ENCODE data around the gene PCYT2. TPM values are rescaled to one million over a fixed set of nuclear protein-coding genes. Genes with fewer than 3 reads are reported as not detected.
A peak's percentile ranks its signal among the peaks of the same experiment; 100 is the strongest.

Gene PCYT2
- total RNA-seq, 1 donor from 2014 or later, result 41.0 TPM

DNA sequence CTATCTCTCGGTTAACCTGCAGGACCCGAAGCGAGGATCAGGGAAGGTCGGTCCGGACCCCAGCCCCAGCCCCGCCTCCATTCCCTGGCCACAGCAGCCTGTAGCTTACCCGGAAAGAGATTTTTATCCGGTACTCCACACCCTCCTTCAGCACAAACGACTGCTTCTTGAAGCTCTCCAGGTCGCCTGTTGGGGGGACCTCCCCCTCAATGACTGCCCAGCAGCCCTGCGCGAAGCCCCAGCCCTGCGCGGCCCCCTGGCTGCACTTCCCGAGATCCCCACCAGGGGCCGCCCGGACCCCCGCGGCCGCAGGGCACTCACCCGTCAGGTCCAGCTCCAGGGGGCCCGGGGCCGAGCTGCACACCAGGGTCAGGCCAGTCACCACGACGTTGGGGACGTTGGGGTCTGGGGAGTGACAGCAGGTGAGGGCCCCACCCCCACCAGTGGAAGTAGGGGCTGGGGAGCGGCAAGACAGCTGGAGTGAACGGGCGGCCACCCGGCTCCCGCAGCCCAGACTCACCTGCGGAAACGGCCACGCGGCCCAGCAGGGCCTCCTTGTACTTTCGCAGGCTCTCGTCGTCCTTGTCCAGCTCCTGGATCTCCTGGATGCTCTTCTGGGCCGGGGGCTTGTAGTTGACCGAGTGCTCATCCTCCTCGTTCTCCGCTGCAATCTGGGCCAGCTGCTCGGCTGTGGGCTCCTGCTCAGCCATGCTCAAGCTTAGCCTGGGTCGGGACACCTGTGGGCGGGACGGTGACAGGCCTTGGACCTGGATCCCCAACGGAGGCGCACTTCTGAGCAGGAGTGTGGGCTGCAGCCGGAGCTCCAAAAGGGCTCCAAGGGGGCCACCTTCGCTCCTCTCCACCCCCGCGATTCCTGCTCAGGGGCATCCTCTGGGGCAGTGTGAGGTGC, 41.7 kb downstream of the PCYT2 start:
- DNase-seq, result peak; percentile 61

DNA sequence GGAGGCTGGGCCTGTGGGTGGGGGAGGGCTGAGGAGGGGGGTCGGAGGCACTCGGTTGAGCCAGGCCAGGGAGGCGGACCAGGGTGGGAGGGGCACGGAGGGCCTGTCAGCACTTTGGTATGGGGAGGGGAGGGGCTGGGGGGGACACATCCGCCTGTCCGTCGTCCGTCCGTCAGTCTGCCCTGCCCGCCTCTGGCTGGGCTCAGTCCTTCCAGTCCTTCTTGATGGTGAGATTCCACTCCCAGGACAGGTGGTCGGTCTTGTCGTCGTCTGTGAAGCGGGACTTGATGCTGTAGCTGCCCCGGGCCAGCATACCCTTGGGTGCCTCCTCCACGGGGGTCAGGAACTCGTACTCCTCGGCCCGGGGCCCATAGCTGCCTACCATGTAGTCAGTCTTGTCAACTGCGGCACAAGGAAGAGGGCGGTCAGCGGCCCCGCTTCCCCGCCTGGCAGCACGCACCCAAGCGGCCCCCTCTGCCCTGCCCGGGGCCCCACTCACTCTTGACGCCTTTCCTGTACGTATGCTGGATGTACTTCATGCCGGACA, 42.5 kb downstream of the PCYT2 start:
- DNase-seq, result no peak

DNA sequence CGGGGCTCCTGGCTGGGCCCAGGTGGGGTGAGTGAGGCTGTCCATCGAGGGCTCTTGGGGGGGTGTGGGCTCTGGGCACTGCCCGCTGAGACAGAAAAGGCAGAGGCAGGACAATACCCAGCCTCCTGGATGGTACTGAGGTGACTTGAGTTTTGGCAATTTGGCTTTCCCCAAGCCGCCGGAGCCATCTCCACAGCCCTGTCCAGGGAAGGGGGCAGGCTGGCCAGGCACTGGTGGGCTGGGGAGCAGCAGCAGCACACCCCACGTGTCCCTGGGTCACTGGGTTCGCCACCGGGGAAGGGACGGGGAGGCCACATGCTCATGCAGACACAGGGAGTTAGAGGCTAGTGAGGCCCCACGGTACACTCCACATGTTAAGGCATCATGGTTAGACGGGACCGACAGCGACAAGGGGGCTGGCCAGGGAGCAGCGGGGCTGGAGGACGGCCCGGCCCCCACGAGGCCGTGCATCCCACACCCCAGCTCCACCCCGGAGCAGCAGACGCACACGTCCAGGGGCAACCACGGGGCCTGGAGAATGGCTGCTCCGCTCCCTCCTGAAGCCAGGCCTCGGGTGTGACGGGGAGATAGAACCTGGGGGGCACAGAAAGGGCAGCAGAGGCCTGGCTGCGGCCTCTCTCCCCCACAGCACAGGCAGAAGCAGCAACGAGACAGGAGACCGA, 43.1 kb downstream of the PCYT2 start:
- DNase-seq, result no peak

DNA sequence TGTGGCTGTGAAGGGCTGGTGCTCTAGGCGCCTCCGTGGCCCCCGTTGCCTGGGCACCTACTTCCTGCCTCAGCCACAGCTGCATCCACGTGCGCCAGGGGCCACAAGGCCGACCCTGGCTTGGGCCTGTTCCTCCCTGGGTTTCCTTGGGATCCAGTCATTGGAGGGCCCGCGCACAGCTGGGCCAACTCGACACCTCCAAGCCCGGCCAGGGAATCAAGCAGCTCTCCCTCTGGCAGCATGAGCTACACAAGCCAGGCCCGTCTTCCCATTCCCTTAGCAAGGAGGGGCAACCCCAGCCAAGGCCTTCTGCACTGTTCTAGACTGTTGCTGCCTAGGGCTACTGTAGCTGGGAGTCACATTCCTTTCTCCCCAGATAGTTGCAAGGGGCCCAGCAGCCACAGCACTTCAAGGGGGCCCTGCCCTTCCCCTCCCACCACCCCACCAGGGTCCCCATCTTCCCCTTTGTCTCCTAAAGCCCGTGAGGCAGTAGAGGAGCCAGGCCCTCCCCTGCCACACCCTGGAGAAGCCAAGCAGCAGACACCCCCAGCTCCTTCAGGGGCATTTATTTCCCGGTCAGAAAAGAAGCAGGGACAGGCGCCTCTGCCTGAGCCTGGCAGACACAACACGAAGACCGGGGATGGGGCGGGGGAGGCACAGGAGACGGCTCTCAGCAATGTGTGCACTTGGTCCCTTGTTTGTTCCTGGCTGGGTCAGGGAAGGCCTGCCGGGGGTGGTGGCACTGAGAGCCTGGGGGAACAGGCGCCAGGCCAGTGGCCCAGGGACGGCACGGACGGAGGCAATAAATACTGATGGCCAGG, 43.8 kb downstream of the PCYT2 start:
- peak; percentile 32 for DNase-seq

DNA sequence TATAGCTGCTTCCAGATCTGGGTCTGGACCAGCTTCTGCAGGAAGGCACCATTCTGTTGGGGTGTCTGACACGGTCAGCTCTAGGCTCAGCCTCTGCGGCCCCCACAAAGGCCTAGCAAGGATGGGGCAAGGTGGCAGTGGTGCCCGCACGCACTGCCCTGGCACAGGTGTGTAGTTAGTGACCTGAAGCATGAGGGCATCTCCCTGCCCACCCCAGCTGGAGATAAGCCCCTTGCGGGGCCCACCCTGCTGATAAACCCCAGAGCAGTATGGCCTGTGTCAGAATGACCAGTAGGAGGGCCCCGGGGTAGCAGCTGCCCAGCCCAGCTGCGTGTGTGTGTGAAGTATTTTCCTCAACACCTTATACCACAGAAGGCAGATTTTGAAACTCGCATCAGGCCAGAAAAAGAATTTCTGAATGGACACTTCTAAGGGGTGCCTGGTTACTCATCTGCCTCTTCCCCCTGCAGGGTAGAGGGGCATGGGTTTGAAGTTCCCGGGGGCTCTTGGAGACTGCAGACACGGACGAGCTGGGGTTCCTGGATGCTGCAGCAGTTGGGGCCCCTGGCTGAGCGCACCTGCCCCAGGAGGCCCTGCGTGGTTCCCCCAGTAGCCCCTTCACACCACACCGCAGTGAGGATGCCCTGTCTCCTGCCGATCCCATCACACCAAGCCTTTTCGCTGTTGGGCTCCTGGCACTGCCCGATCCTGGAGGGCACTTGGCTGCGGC, 44.6 kb downstream of the PCYT2 start:
- no peak for DNase-seq

DNA sequence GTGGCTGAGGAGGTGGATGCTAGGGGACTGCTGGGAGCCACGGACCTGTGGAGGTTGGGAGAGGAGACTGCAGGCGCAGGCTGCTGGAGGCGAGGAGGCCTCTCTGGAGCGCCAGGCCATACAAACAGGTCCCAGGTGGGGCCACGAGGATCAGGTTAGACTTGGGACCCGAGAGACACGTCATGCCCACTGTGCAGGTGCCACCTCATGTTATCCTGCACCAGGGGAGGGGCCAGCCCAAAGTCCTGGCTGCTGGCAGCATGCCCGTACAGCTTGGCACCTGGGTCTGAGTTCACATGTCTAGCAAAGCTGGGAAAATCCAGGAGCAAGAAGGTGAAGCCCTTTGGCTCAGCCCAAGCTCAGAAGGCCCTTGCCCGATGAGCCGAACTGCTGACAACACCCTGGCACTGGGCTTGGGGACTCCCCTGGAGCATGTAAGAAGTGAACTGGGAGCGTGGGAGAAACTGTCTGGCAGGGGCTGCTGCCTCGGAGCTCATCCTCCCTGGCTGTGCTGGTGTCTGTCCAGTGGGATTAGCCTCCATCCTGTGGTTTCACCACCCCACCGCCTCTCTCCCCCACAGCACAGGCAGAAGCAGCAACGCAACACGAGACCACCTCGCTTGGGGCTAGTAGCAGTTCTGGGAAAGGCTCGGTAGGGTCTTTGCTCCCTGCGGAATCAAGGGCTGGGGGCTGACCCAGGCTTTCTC, 45.3 kb downstream of the PCYT2 start:
- no peak for DNase-seq

DNA sequence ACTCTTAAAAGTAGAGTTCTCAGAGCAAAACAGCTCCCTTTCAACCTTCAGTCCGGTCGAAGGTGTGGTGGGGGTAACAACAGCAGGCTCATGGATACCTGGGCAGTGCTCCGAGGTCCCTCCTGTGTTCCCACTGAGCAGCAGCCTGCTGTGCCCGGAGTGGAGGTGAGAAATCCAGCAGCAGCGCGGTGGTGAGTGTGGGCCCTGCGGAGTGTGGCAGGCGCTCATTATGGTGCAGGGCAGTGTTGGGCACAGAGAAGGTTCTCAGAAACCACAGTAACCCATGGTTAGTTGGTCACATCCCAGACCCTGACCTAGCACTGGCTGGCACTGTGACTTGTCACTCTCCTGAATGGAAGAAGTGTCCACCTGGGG, 45.9 kb downstream of the PCYT2 start:
- no peak for DNase-seq

DNA sequence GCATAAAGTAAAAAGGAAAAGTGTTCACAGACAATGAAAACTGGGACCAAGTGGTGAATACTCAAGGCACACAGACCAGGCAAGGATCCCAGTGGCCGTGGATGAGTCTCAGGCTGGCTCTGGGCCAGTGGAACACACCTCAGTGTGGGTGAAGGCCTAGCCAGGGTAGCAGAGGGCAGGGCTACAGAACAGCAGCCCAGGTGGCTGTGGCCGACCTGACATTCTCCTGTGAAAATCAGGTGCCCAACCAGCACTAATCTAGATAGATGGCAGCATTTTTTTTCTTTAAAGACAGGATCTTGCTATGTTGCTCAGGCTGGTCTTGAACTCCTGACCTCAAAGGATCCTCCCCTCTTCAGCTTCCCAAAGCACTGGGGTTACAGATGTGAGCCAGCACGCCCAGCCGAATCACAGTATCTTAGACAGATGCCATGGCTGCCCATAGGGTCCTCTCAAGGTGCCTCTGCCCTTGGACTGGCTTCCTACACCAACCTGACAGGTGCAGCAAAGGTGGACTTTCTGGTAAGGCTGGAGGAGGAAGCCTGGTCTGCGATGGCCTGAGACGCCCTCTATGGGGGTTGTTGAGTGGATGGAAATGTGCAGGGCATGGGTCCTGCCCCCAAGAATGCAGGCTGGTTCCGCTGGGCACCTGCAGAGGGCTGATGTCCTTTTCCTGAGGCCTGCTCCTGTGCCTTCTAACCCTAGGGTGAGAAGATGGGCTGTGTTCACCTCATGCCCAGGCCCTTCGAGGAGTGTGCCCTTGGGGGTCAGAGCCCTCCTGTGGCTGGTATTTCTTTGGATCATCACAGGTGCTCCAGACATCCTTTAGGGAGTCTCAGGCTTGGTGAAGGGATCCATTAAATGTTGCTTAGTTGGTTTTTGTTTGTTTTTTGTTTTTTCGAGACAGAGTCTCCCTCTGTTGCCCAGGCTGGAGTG, 47.1 kb downstream of the PCYT2 start:
- DNase-seq, result no peak

DNA sequence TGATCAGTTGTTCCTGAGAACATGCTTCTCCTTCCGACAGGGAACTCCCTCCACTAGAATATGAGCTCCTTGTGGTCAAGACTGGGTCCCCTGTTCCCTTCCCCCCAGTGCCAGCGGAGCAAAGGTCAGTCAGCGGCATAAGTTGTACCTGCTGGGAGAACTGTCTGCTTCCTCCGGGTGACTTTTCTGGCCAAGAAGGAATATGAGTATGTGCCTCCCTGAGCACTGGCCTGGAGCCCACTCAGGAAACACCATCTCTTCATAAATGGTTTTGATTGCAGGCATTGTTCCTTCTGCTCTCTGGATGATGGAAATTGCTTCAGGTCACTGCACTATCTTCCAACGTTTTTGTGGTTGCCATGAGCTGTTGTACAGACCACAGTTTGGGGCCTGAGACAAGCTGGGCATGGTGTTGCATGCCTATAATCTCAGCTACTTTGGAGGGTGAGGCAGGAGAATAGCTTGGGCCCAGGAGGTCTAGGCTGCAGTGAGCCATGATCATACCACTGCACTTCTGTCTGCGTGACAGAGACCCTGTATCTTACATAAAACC, 48.0 kb downstream of the PCYT2 start:
- DNase-seq, result peak; percentile 63

DNA sequence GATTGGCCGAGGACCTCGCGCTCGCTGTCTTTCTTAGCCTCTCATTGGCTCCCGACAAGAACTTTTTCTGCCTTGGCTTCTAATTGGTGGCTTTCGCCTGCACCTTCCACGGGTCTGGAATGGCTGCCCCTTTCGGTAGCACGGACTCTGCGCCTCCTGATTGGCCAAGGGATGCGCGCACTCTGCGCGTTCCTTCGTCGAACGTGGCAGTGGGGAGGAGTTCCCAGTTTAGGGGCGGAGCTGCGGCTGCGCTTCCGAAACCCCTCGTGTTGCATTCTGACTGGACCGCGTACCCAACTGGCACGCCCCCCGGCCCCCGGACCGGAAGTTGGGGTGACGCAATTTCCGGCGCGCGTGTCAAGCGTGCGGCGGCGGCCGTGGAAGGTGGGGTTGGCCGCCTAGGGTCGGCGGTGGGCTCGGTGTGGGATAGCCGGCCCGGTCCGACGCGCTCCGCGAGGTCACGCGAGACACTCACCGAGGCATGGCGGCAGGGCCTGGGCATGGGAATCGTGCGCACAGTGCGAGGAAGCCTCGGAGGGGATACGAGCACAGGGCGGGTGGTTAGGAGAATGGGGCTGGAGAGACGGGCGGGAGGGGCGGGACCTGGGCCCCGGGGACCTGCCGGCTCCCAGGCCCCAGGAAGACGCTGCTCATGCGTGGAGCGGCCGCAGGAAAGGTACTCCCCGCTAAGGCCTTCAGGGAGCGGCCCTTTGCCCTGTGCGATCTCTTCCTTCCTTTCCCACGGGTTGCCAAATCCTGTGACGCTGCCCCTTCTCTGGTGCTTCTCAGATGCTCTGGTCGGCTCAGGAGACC, 50.2 kb downstream of the PCYT2 start:
- DNase-seq, result peak; percentile 100

DNA sequence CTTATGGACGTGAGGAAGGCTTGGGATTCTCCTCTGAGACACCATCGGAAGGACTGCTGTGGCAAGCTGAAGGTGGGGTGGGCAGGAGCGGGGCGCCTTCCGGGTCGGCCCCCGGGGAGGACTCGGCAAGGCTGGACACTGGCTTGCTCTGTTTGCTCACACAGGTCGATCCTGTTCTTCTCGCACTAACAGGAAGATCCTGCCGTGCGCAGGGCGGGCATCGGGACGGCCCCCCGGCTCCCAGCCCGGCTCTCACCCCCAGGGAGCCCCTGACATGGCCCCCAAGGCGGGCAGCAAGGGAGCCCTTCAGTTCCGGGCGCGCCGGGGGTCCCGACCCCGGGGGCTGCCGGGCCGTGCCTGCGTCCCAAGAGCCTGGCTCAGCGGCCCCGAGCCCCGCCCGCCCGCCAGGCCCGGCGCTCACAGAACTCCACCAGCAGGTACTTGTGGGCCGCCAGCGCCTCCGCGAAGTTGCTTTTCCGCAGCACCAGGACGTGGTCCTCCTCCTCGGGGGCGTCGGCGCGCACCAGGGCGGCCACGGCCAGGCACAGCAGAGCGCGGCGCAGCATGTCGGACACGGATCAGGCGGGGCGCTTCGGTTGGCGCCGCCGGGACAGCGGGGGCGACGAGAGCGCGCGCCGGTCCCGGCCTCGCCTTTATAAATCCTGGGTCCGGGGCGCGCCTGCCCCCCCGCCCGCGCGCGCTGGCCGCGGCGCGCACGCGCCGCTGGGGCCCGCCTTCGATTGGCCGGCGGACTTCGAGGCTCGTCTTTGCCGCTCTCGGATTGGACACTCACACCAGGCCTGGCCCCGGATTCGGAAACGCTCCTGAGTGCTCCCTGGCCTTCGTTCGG, 51.1 kb downstream of the PCYT2 start, which contains the start of gene P4HB:
Gene P4HB, minus strand, starts transcription at position 630 of the 850 bp plus-strand sequence. Its CDS starts 64 bp downstream, at position 566.
- DNase-seq, result no peak

DNA sequence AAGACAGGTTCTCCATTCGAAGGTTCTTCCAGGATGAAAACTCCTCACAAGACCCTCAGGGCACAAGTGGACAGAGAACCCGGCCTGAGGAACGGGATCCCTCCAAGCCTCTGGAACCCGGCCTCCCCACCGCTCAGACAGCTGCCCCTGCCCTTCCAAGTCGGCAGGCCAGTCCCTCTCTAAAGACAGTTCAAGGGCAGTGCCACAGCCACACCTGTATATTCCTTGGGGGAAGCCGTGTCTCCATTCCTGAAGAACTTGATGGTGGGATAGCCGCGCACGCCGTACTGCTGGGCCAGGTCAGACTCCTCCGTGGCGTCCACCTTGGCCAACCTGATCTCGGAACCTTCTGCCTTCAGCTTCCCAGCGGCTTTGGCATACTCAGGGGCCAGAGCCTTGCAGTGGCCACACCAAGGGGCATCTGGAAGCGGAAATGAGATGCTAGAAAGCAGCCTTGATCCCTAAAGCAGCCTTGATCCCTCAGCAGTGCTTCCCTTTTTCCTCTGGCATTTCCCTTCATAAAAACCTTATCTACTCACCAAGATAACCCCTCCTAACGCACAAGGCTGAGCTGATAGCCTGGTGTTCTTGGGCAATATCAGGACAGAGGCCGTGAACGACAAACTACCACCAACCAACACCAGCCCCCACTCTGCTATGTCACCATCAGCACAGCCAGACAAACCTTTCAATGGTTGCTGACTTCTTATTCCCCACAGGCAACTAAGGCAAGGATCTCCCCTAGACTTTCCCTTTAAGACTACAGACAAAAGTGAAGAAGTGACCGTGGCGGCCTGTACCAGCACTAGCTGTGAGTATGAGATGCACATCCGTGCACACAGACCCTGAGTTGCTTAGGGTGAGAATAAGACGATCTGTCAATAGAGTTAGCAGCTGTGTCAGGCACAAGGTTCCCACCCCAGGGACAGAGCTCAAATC, 52.0 kb downstream of the PCYT2 start:
- peak; percentile 44 for DNase-seq

DNA sequence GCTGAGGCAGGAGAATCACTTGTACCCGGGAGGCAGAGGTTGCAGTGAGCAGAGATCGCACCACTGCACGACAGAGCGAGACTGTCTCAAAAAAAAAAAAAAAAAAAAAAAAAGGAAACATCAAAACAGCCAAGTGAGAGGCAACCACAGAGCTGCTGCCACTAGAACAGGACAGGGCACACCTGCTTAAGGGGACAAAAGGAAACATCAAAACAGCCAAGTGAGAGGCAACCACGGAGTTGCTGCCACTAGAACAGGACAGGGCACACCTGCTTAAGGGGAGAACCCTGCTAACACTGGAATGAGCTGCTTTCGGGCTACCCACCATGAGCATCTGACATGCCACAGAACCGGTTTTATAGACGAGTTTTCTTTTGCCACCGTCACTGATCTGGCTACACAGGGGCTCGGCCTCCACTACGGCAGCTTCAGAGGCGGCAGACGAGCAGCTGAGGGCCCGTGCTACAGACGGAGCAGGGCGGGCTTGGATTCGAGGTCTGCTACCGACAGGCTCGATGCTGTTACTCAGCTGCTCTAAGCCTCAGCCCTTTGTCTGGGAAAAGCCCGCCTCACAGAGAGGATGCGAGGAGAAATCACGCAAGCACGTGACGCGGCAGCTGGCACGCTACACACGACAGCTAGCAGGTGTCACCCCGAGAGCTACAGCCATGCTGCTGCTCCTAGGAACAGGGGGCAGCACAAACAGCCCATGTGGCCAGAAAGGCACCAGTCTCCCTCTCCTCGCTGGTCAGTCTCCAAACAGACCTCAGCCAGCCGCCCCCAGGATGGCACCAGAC, 52.8 kb downstream of the PCYT2 start:
- no peak for DNase-seq

DNA sequence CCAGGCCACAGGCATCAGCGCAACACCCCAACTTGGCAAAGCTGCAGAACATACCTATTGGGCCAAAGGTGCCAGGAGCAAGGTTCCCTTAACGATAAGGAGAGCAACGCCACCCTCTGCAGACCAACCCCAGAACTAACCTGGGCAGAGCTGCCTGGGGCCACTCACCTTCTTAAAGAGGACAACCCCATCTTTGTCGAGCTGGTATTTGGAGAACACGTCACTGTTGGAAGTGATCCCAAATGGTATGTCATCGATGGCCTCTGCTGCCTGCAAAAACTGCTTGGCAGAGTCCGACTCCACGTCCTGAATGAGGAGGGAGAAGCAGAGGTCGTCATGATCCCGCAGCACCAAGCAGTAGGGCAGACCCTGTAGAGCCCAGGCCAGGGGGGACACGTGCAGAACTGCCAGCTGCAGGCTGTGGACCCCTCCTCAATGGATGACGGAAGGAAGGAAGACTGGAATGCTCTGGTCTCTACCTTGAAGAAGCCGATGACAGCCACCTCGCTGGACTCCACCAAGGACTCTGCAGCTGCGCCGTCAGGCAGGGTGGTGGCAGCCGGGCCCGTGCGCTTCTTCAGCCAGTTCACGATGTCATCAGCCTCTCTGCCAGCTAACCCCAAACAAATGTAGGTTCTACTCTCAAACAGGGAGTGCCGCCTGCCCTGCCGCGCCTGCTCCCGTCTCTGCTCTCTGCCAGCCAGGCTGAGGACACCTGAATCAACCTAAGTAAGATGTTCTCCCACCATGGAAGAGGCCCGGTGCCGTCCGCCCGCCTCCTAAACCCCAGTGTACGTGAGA, 56.0 kb downstream of the PCYT2 start:
- DNase-seq, result no peak

DNA sequence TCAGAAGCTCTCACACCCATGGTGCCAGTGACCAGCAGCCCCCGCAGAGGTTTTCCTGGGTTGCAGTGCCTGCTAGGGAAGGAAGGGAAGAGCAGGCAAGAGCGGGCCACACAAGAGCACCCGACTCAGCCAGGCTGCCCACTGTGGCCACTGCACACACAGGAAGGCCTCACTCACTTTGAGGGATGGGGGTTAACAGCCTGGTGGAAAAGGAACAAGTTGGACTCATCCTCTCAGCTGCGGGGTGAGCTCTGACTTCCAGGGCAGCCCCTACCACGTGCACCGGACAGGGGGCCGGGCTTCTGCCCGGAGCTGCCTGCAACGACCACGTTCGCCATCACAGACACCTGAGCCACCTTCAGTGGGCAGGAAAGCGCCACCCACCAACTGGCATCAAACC, 59.0 kb downstream of the PCYT2 start:
- no peak for DNase-seq
